HUDEP-2 (cell line): ENCODE data around the gene WEE2.
A peak's percentile ranks its signal among the peaks of the same experiment; 100 is the strongest.
"Not testable (repeated sequence)": the region's sequence is repeated elsewhere in the genome, so short reads cannot be mapped to it uniquely, and the experiment has no call there.

Experiments used
- DNase-seq, 76 experiments: peaks; one replicate each; lab custom pipeline; 2025; ENCODE audit not compliant: unreplicated experiment in 76 of 76; lab: John Stamatoyannopoulos, UW

The WEE2 gene

GRCh38 chr7:141689072-141689825, 18.9 kb upstream of the WEE2 start:
- not testable (repeated sequence) for DNase-seq

- no peak for DNase-seq
Measured at GRCh38 chr7:141691540-141691939, 16.6 kb upstream of the WEE2 start.

- DNase-seq: no peak
Measured at GRCh38 chr7:141691961-141692360, 16.2 kb upstream of the WEE2 start.

GRCh38 chr7:141693082-141693481, 15.1 kb upstream of the WEE2 start:
- DNase-seq: no peak

- no peak for DNase-seq
Measured at GRCh38 chr7:141695803-141696289, 12.3 kb upstream of the WEE2 start.

- DNase-seq: no peak
Measured at GRCh38 chr7:141696348-141696747, 11.8 kb upstream of the WEE2 start.

- no peak for DNase-seq
Measured at GRCh38 chr7:141697211-141697871, 10.8 kb upstream of the WEE2 start.

GRCh38 chr7:141698247-141699015, 9.7 kb upstream of the WEE2 start:
- no peak for DNase-seq

GRCh38 chr7:141699860-141700259, 8.3 kb upstream of the WEE2 start:
- no peak for DNase-seq

- no peak for DNase-seq
Measured at GRCh38 chr7:141700296-141700847, 7.8 kb upstream of the WEE2 start.

- DNase-seq: no peak
Measured at GRCh38 chr7:141700848-141701371, 7.2 kb upstream of the WEE2 start.

- peak in 1 of 76 experiments; percentile 1 for DNase-seq
Measured at GRCh38 chr7:141701489-141702046, 6.6 kb upstream of the WEE2 start.

GRCh38 chr7:141702047-141702567, 6.0 kb upstream of the WEE2 start, which contains the start of gene DENND11:
TSS of gene DENND11 (minus strand) at chr7:141702166. CDS start at chr7:141702153, 13 bp downstream.
- peak in 7 of 76 experiments; percentile 3 to 26 (median 13) for DNase-seq

- no peak for DNase-seq
Measured at GRCh38 chr7:141702892-141703291, 5.3 kb upstream of the WEE2 start.

GRCh38 chr7:141704112-141704511, 4.0 kb upstream of the WEE2 start:
- no peak for DNase-seq

- no peak for DNase-seq
Measured at GRCh38 chr7:141704741-141705140, 3.4 kb upstream of the WEE2 start.

GRCh38 chr7:141706239-141707064, 1.7 kb upstream of the WEE2 start:
- no peak for DNase-seq

GRCh38 chr7:141709318-141709717, 1.2 kb downstream of the WEE2 start:
- no peak for DNase-seq

GRCh38 chr7:141709749-141710148, 1.6 kb downstream of the WEE2 start:
- no peak for DNase-seq
